Jurkat, Clone E6-1 (cell line): ENCODE results near the gene OR1E2. TPM values are rescaled to one million over a fixed set of nuclear protein-coding genes. Genes with fewer than 3 reads are reported as not detected.
"Not testable (repeated sequence)": the region's sequence is repeated elsewhere in the genome, so short reads cannot be mapped to it uniquely, and the experiment has no call there.

Source experiments
- DNase-seq: peaks from one replicate; pipeline ENCODE4 v3.0.0-alpha.2; 2011; ENCODE audit warnings: low read depth, low spot score
- H3K4me3 ChIP-seq: 2 replicates; pipeline ENCODE4 v1.5.1; 2011; ENCODE audit warnings: mild to moderate bottlenecking, low read length, control low read depth, moderate library complexity
- polyA plus RNA-seq: library from polyadenylated mRNA; unstranded; fragments of >200 nt; gene quantifications from one replicate; pipeline ENCODE4 v1.2.1, GENCODE V29; 2012; ENCODE audit warnings: missing spikeins; ENCODE audit not compliant: insufficient read length, insufficient read depth

OR1E2 gene
- polyA plus RNA-seq: not detected

GRCh38 chr17:3433741-3434140 lies at the start of gene OR1E2:
OR1E2 (minus strand) TSS chr17:3433841; CDS start chr17:3433841, 0 bp downstream.
- no peak for DNase-seq
- H3K4me3 ChIP-seq: no peak within 1 kb of the TSS

DNA sequence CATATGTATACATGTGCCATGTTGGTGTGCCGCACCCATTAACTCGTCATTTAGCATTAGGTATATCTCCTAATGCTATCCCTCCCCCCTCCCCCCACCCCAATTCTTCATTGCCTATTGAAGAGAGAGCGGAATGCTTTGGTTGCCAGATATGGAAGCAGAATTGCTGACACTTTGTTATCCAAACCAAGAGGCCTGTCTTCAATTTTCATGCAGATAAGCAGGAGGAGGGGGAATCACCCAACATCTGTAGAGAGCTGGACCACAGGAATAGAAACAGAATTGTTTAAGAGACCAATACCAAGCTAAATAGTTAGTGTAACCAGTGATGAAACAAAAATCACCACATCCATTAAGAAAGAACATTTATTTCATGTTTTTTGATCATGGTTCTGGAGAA lies 49.2 kb upstream of the OR1E2 start:
- H3K4me3 ChIP-seq: no peak overlapping the region
- DNase-seq: no peak

GRCh38 chr17:3479988-3480387 lies 46.3 kb upstream of the OR1E2 start:
- H3K4me3 ChIP-seq: no peak overlapping the region
- DNase-seq: no peak

GRCh38 chr17:3475812-3476610 lies 42.4 kb upstream of the OR1E2 start, which contains the start of gene ASPA:
ASPA (plus strand) TSS chr17:3475997; CDS start chr17:3476160, 163 bp downstream.
- no peak for DNase-seq
- H3K4me3 ChIP-seq: no peak within 1 kb of the TSS

GRCh38 chr17:3475251-3475685 lies 41.6 kb upstream of the OR1E2 start:
- no peak for DNase-seq
- H3K4me3 ChIP-seq: no peak overlapping the region

DNA sequence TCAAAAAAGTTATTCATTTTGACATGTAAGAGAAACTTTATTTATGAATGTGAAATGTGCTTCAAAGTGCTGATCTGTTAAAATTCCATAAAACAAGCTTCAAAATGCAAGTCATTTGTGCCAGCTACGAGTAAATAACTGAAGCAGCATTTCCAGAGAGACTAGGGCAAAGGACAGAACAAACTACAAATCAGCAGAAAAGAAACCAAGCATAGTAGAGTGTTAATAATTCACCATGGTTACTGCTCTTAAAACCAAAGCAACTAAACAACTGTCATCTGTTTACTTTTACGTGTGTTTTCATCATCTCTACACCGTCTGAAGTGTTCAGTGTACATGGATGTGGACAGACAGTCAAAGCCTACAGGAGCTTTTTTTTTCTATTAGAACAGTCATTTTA lies 40.6 kb upstream of the OR1E2 start:
- DNase-seq: no peak
- no peak overlapping the region for H3K4me3 ChIP-seq

DNA sequence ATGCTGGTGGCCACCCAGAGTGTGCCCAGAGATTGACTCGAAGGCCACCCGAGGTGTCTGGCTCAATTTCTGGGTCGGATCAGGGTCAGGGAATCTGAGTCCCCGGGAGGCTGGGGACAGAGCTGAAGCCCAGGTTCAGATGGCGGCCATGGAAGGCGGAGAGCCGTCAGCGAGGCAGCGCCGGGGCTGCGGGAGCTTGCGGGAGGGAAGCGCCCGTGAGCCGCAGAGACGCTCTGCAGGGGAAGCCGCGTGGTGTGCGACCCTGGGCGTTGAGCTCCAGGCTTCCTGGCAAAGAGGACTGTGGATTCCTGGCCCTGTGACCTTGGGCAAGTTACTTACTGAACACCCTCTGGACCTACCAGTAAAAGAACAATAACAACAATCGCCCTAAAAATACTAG lies 38.5 kb upstream of the OR1E2 start:
- H3K4me3 ChIP-seq: no peak overlapping the region

GRCh38 chr17:3471599-3471998 lies 38.0 kb upstream of the OR1E2 start, which contains the start of gene SPATA22:
SPATA22 (minus strand) TSS chr17:3471819; CDS start chr17:3469325, 2,494 bp downstream.
- no peak within 1 kb of the TSS for H3K4me3 ChIP-seq
- no peak for DNase-seq

More for the DNA sequence above, 38.5 kb upstream of the OR1E2 start:
- no peak for DNase-seq

GRCh38 chr17:3469529-3469928 lies 35.9 kb upstream of the OR1E2 start:
- DNase-seq: no peak

DNA sequence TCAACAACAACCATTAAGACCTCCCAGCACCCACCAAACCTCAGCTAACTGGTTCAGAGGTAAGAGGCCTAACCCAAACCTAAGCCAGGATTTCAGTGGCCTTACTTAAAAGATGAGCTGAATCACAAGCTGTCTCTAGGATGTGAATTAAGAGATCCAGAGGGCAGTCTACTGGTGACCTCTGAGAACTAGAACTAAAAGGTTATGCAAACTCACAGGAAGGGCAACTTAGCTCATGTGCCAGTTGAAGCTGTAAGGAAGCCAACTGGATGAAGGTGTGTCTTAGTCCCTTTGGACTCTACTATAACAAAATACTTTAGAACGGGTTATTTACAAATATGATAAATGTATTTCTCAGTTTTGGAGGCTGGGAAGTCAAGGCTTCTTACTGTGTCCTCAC lies 32.7 kb upstream of the OR1E2 start:
- not testable (repeated sequence) for DNase-seq, H3K4me3 ChIP-seq

More at GRCh38 chr17:3469529-3469928, 35.9 kb upstream of the OR1E2 start:
- no peak overlapping the region for H3K4me3 ChIP-seq

- no peak for DNase-seq
- no peak overlapping the region for H3K4me3 ChIP-seq
These were observed 14.5 kb upstream of the OR1E2 start for GRCh38 chr17:3448059-3448665.

DNA sequence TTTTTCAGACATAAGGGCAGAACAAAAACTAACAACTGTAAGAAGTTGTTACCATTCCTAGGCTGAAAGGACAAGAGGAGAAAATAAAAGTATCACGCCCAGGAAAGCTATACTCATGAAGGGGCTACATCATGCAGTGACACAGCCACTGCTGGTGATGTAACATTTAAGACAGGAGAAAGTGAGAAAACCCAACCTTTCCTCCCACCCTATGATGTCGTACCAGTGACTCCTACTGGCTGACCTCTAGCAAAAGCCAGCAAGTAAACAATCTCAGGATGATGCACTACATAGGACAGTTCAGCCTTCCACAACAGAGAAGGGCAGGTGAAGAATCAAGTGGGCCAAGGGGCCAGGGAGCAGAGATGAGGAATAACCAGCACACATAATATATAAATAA lies 14.0 kb upstream of the OR1E2 start:
- no peak overlapping the region for H3K4me3 ChIP-seq
- DNase-seq: peak; percentile 14

- DNase-seq: no peak
- no peak overlapping the region for H3K4me3 ChIP-seq
These were observed 6.8 kb upstream of the OR1E2 start for GRCh38 chr17:3440451-3440850.

- DNase-seq: no peak
- H3K4me3 ChIP-seq: no peak overlapping the region
These were observed 4.7 kb upstream of the OR1E2 start for GRCh38 chr17:3438368-3438767.

DNA sequence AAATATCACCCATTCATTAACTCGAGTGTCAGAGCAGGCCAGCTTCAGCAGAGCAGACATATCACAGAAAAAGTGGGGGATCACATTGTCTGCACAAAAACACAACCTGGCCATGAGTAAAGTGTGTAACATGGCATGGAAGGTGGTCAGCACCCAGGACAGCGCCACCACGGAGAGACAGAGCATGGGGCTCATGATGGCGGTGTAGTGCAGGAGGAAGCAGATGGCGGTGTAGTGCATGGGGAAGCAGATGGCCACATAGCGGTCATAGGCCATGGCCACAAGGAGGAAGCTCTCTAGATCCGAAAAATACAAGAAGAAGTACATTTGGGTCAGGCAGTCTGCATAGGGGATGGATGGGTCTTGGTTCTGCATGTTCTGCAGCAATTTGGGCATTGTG lies 426 bp downstream of the OR1E2 start:
- peak; percentile 12 for DNase-seq
- H3K4me3 ChIP-seq: not testable (repeated sequence)

- H3K4me3 ChIP-seq: no peak overlapping the region
- no peak for DNase-seq
These were observed 15.4 kb downstream of the OR1E2 start for GRCh38 chr17:3418222-3418621.

- no peak for DNase-seq
- no peak overlapping the region for H3K4me3 ChIP-seq
These were observed 18.0 kb downstream of the OR1E2 start for GRCh38 chr17:3415610-3416009.

GRCh38 chr17:3412216-3412615 lies 21.4 kb downstream of the OR1E2 start:
- DNase-seq, H3K4me3 ChIP-seq: not testable (repeated sequence)

- DNase-seq: no peak
- H3K4me3 ChIP-seq: no peak within 1 kb of the TSS
These were observed 22.6 kb downstream of the OR1E2 start, which contains the start of gene OR3A3 for GRCh38 chr17:3411070-3411469. OR3A3 (plus strand) TSS chr17:3411370.

- H3K4me3 ChIP-seq, DNase-seq: not testable (repeated sequence)
These were observed 29.8 kb downstream of the OR1E2 start for GRCh38 chr17:3403856-3404255.
